SK-N-SH (cell line): ENCODE data around the gene RAB8A. TPM values are rescaled to one million over a fixed set of nuclear protein-coding genes. Genes with fewer than 3 reads are reported as not detected.

Source experiments
- CTCF ChIA-PET: fragments of 300-600, 350-600 bp; formaldehyde crosslinking; extraction: SDS; loops from one replicate; lab custom pipeline; 2021; lab: Yijun Ruan, JAX
- POLR2A ChIA-PET: fragments of 350-600 bp; sonication (Branson Sonifier 250); formaldehyde crosslinking; extraction: SDS; loops from one replicate; lab custom pipeline; 2020; ENCODE audit warnings: antibody characterized with exemption, inconsistent platforms; lab: Yijun Ruan, JAX
- DNase-seq: peaks from one replicate; pipeline ENCODE4 v3.0.0; 2012
- H2AFZ ChIP-seq: fragments of 200-600 bp; sonication (generic); 2 replicates; pipeline ENCODE4 v1.8.1; 2016; ENCODE audit warnings: antibody characterized with exemption, mild to moderate bottlenecking, low read depth
- H3F3A ChIP-seq: fragments of 200-600 bp; sonication (generic); replicated peaks from 2 replicates; pipeline ENCODE3; 2016; ENCODE audit warnings: antibody characterized with exemption, mild to moderate bottlenecking; ENCODE audit not compliant: insufficient read depth
- H3K27ac ChIP-seq, 2 experiments: fragments of 200-500 bp in 1 of 2; fragments of 200-600 bp in 1 of 2; sonication (Bioruptor generic) in 1 of 2; sonication (generic), shearing (Covaris generic) in 1 of 2; 2 replicates each; pipeline versions ENCODE4 v1.5.1 to v1.6.1; 2014 to 2016; ENCODE audit warnings: low read depth in 2 of 2, inconsistent platforms in 1 of 2, low read length in 1 of 2, mild to moderate bottlenecking in 1 of 2, mixed read lengths in 1 of 2
- H3K27me3 ChIP-seq: fragments of 200-600 bp; sonication (generic), shearing (Covaris generic); 2 replicates; pipeline ENCODE4 v1.6.1; 2016; ENCODE audit warnings: mixed run types; ENCODE audit not compliant: insufficient read depth
- H3K36me3 ChIP-seq, 2 experiments: fragments of 200-500 bp in 1 of 2; fragments of 200-600 bp in 1 of 2; sonication (Bioruptor generic) in 1 of 2; sonication (generic) in 1 of 2; replicated peaks in 1 of 2; 2 replicates each; pipeline versions ENCODE3 to v1.5.1; 2014 to 2016; ENCODE audit warnings: low read length in 1 of 2, mild to moderate bottlenecking in 1 of 2; ENCODE audit not compliant: insufficient read depth in 2 of 2, control insufficient read depth in 1 of 2
- H3K4me1 ChIP-seq, 2 experiments: fragments of 200-500 bp in 1 of 2; fragments of 200-600 bp in 1 of 2; sonication (Bioruptor generic) in 1 of 2; sonication (generic), shearing (Covaris generic) in 1 of 2; 2 replicates each; pipeline versions ENCODE4 v1.5.1 to v1.6.1; 2014 to 2016; ENCODE audit warnings: low read depth in 1 of 2, low read length in 1 of 2, mixed run types in 1 of 2; ENCODE audit not compliant: insufficient read depth in 2 of 2, control insufficient read depth in 1 of 2
- H3K4me2 ChIP-seq: fragments of 200-600 bp; sonication (generic), shearing (Covaris generic); 2 replicates; pipeline ENCODE4 v1.6.1; 2017; ENCODE audit warnings: mixed run types
- H3K4me3 ChIP-seq, 2 experiments: fragments of 200-500 bp in 1 of 2; fragments of 200-600 bp in 1 of 2; sonication (Bioruptor generic) in 1 of 2; sonication (generic), shearing (Covaris generic) in 1 of 2; 2 replicates each; pipeline versions ENCODE4 v1.5.1 to v1.8.1; 2014 to 2016; ENCODE audit warnings: low read depth in 2 of 2, inconsistent platforms in 1 of 2, low read length in 1 of 2, mild to moderate bottlenecking in 1 of 2, mixed read lengths in 1 of 2, moderate library complexity in 1 of 2
- H3K79me2 ChIP-seq: fragments of 200-600 bp; sonication (generic); 2 replicates; pipeline ENCODE4 v1.8.1; 2017; ENCODE audit warnings: mild to moderate bottlenecking; ENCODE audit not compliant: insufficient read depth
- H3K9ac ChIP-seq: fragments of 200-600 bp; sonication (generic); 2 replicates; pipeline ENCODE4 v1.6.1; 2017; ENCODE audit warnings: mixed run types
- H3K9me2 ChIP-seq: fragments of 200-600 bp; sonication (generic); 2 replicates; pipeline ENCODE4 v1.6.1; 2017; ENCODE audit warnings: mixed run types
- H3K9me3 ChIP-seq: fragments of 200-600 bp; sonication (generic); 2 replicates; pipeline ENCODE4 v1.6.1; 2017; ENCODE audit warnings: mixed run types, mild to moderate bottlenecking, moderate library complexity
- H4K20me1 ChIP-seq: fragments of 200-600 bp; sonication (generic); 2 replicates; pipeline ENCODE4 v1.6.1; 2017; ENCODE audit warnings: mild to moderate bottlenecking, mixed run types; ENCODE audit not compliant: insufficient read depth
- EP300 ChIP-seq, 2 experiments: IDR thresholded peaks; 2 replicates each; pipeline versions ENCODE4 v1.4.0 to v1.6.1; 2012; ENCODE audit warnings: borderline replicate concordance in 1 of 2, low read depth in 1 of 2, low read length in 1 of 2
- EZH2phosphoT487 ChIP-seq: fragments of 200-600 bp; sonication (generic); IDR thresholded peaks from 2 replicates; pipeline ENCODE4 v1.6.1; 2017; ENCODE audit warnings: low read depth, mixed run types, mild to moderate bottlenecking, antibody characterized with exemption, moderate library complexity, borderline replicate concordance
- FOSL2 ChIP-seq: IDR thresholded peaks from 2 replicates; pipeline ENCODE4 v1.4.0; 2012; ENCODE audit warnings: low read depth, mild to moderate bottlenecking, moderate library complexity, borderline replicate concordance
- FOXM1 ChIP-seq: IDR thresholded peaks from 2 replicates; pipeline ENCODE4 v1.4.0; 2012; ENCODE audit warnings: low read depth, mild to moderate bottlenecking
- NFIC ChIP-seq: IDR thresholded peaks from 2 replicates; pipeline ENCODE4 v1.4.0; 2012; ENCODE audit warnings: borderline replicate concordance
- POLR2AphosphoS5 ChIP-seq: IDR thresholded peaks from 2 replicates; pipeline ENCODE4 v1.6.1; 2012; ENCODE audit warnings: low read depth, low read length
- RAD21 ChIP-seq: IDR thresholded peaks from 2 replicates; pipeline ENCODE4 v1.6.1; 2012; ENCODE audit warnings: mild to moderate bottlenecking, low read length
- RXRA ChIP-seq: IDR thresholded peaks from 2 replicates; pipeline ENCODE4 v1.4.0; 2012; ENCODE audit warnings: low read depth, mild to moderate bottlenecking, borderline replicate concordance
- SMC3 ChIP-seq: IDR thresholded peaks from 2 replicates; pipeline ENCODE4 v1.6.1; 2012; ENCODE audit warnings: low read depth, low read length, improper control_type of control experiment
- TCF12 ChIP-seq: IDR thresholded peaks from 2 replicates; pipeline ENCODE4 v1.4.0; 2012
- TEAD4 ChIP-seq: IDR thresholded peaks from 2 replicates; pipeline ENCODE4 v1.4.0; 2012; ENCODE audit warnings: mild to moderate bottlenecking, borderline replicate concordance; ENCODE audit not compliant: insufficient read depth
- WGBS: methylation state at CpG from one replicate; pipeline ENCODE4 v1.1.6; 2017; ENCODE audit warnings: low lambda C conversion rate; 5-methylcytosine and 5-hydroxymethylcytosine counted together
- polyA plus RNA-seq, 3 experiments: library from polyadenylated mRNA; depleted of rRNA; stranded (reverse); fragments of >200 nt; gene quantifications; 2 replicates each; pipeline ENCODE4 v1.2.3, GENCODE V29; 2012
- TF ChIP-seq, protein P1 (sequence below): IDR thresholded peaks from 2 replicates; pipeline ENCODE4 v1.6.1; 2012; ENCODE audit warnings: mild to moderate bottlenecking, low read depth, low read length, moderate library complexity
- TF ChIP-seq, protein P2 (sequence below): IDR thresholded peaks from 2 replicates; pipeline ENCODE4 v1.4.0; 2012; ENCODE audit warnings: low read depth, borderline replicate concordance
- TF ChIP-seq, protein P3 (sequence below): fragments of 150-350 bp; IDR thresholded peaks from 2 replicates; pipeline ENCODE4 v1.6.1; 2017; ENCODE audit warnings: antibody characterized with exemption, low read length, low read depth, borderline replicate concordance
- TF ChIP-seq, protein P4 (sequence below): IDR thresholded peaks from 2 replicates; pipeline ENCODE4; 2012

The RAB8A gene
- polyA plus RNA-seq, 1 of the 3 experiments (the other 2 are of a cell fraction), result 55.2 TPM

DNA sequence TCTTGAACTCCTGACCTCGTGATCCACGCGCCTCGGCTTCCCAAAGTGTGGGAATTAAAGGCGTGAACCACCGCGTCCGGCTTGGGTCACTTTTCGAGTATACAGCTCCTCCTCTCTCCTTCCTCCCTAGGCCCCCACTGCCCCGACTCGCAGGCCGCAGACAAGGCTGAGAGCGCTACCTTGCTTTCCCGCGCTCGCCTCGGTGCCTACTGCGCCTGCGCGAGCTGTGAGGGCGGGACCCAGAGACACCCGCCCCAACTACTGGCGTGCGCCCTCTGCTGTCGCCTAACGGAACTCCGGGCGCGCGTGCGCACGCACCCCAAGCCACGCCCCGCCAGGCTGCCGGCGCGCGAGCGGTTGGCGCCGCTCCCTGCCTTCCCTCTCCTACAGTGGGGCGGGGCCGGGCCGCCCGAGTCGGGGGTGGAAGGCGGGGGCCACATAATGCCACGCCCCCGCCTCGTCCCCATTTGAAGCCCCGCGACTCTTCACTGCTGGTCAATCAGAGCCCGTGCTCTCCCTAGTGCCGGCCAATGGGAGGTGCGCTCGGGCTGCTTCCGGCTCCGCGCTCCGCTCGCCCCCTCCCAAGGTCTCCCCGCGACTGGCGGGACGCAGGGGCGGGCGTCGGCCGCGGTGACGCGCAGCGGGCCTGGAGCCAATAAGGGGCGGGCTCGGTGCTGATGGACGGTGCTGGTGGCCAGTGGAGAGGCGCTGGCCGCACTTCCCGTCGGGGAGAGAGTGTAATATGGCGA is at the start of gene RAB8A (continued):
- TF ChIP-seq, protein P1, sequence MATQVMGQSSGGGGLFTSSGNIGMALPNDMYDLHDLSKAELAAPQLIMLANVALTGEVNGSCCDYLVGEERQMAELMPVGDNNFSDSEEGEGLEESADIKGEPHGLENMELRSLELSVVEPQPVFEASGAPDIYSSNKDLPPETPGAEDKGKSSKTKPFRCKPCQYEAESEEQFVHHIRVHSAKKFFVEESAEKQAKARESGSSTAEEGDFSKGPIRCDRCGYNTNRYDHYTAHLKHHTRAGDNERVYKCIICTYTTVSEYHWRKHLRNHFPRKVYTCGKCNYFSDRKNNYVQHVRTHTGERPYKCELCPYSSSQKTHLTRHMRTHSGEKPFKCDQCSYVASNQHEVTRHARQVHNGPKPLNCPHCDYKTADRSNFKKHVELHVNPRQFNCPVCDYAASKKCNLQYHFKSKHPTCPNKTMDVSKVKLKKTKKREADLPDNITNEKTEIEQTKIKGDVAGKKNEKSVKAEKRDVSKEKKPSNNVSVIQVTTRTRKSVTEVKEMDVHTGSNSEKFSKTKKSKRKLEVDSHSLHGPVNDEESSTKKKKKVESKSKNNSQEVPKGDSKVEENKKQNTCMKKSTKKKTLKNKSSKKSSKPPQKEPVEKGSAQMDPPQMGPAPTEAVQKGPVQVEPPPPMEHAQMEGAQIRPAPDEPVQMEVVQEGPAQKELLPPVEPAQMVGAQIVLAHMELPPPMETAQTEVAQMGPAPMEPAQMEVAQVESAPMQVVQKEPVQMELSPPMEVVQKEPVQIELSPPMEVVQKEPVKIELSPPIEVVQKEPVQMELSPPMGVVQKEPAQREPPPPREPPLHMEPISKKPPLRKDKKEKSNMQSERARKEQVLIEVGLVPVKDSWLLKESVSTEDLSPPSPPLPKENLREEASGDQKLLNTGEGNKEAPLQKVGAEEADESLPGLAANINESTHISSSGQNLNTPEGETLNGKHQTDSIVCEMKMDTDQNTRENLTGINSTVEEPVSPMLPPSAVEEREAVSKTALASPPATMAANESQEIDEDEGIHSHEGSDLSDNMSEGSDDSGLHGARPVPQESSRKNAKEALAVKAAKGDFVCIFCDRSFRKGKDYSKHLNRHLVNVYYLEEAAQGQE, result no peak
- no peak for TF ChIP-seq EP300 (IDR thresholded peaks at IDR 0.05; ENCODE audit: borderline replicate concordance in 1 of 2, low read depth in 1 of 2, low read length in 1 of 2)

DNA sequence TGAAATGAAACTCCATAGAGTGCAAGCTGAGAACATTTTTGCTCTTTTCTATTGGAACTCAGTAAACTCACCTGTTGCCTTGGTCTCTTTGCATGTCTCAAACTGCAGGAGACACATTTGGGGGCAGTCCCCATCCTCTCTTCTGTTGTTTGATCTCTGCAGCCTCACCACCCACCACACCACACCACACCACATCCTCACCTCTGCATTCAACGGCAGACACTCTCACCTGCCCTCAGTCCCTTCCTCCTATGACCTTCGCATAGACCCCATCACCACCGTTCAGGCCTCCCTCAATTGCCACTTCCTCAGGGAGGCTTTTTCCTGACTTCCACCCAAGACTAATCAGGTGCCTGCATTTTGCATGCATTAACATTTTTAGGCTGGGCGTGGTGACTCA is 49.7 kb upstream of the RAB8A start:
- no peak for TF ChIP-seq EP300 (IDR thresholded peaks at IDR 0.05; ENCODE audit: borderline replicate concordance in 1 of 2, low read depth in 1 of 2, low read length in 1 of 2)
- TF ChIP-seq TCF12, result no peak
- no peak for TF ChIP-seq RXRA
- TF ChIP-seq RAD21, result no peak
- TF ChIP-seq SMC3, result no peak
- no peak for TF ChIP-seq EZH2phosphoT487
- TF ChIP-seq, protein P2, sequence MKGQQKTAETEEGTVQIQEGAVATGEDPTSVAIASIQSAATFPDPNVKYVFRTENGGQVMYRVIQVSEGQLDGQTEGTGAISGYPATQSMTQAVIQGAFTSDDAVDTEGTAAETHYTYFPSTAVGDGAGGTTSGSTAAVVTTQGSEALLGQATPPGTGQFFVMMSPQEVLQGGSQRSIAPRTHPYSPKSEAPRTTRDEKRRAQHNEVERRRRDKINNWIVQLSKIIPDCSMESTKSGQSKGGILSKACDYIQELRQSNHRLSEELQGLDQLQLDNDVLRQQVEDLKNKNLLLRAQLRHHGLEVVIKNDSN, result no peak
- no peak for TF ChIP-seq POLR2AphosphoS5
- TF ChIP-seq, protein P3, sequence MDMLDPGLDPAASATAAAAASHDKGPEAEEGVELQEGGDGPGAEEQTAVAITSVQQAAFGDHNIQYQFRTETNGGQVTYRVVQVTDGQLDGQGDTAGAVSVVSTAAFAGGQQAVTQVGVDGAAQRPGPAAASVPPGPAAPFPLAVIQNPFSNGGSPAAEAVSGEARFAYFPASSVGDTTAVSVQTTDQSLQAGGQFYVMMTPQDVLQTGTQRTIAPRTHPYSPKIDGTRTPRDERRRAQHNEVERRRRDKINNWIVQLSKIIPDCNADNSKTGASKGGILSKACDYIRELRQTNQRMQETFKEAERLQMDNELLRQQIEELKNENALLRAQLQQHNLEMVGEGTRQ, result no peak
- TF ChIP-seq NFIC, result no peak
- TF ChIP-seq FOSL2, result no peak
- TF ChIP-seq FOXM1, result no peak
- TF ChIP-seq, protein P1, result no peak
- TF ChIP-seq, protein P4, sequence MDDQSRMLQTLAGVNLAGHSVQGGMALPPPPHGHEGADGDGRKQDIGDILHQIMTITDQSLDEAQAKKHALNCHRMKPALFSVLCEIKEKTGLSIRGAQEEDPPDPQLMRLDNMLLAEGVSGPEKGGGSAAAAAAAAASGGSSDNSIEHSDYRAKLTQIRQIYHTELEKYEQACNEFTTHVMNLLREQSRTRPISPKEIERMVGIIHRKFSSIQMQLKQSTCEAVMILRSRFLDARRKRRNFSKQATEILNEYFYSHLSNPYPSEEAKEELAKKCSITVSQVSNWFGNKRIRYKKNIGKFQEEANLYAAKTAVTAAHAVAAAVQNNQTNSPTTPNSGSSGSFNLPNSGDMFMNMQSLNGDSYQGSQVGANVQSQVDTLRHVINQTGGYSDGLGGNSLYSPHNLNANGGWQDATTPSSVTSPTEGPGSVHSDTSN, result no peak
- no peak for TF ChIP-seq TEAD4
- H3K79me2 ChIP-seq, result no peaks in the 10 kb centered on the region
- H3K27ac ChIP-seq, result no peak overlapping the region
- no peaks in the 10 kb centered on the region for H3K9me2 ChIP-seq
- 52% methylated on average over 4 of the region's 4 CpGs for WGBS
- no peak overlapping the region for H3K4me2 ChIP-seq
- H3K9ac ChIP-seq, result no peak overlapping the region
- no peaks in the 10 kb centered on the region for H4K20me1 ChIP-seq
- H3K27me3 ChIP-seq, result no peaks in the 10 kb centered on the region; the same call in 1 of the 2 replicates
- no peak for DNase-seq
- ChIA-PET POLR2A (no interaction called here), CTCF (interaction anchor here (0.7 to 6.7 kb wide), 10 partner anchors 10 to 72 kb away, joined by 3 to 90 read pairs (median 16); partner anchors contain the start of genes RAB8A and TPM4)
- no peaks in the 10 kb centered on the region for H3K9me3 ChIP-seq
- H3K4me1 ChIP-seq, result no peaks in the 10 kb centered on the region; a peak in 1 of 4 replicates
- no peak overlapping the region for H3K4me3 ChIP-seq
- no peaks in the 10 kb centered on the region for H3K36me3 ChIP-seq
- no peaks in the 10 kb centered on the region for H3F3A ChIP-seq
- no peak overlapping the region for H2AFZ ChIP-seq
